DOHH2 (cell line): Measurements from ENCODE around the gene DPYSL5.

Source experiments
- CTCF ChIP-seq: fragments of 200-600 bp; sonication (generic); IDR thresholded peaks from one replicate; pipeline ENCODE4 v1.5.1; 2014; ENCODE audit warnings: antibody characterized with exemption, mild to moderate bottlenecking, low read depth, low read length; ENCODE audit not compliant: poor library complexity, severe bottlenecking
- EZH2phosphoT487 ChIP-seq: fragments of 200-600 bp; sonication (generic); IDR thresholded peaks from 2 replicates; pipeline ENCODE4 v1.6.1; 2017; ENCODE audit warnings: borderline replicate concordance, mild to moderate bottlenecking, antibody characterized with exemption, low read length, moderate library complexity, mixed read lengths

DNA sequence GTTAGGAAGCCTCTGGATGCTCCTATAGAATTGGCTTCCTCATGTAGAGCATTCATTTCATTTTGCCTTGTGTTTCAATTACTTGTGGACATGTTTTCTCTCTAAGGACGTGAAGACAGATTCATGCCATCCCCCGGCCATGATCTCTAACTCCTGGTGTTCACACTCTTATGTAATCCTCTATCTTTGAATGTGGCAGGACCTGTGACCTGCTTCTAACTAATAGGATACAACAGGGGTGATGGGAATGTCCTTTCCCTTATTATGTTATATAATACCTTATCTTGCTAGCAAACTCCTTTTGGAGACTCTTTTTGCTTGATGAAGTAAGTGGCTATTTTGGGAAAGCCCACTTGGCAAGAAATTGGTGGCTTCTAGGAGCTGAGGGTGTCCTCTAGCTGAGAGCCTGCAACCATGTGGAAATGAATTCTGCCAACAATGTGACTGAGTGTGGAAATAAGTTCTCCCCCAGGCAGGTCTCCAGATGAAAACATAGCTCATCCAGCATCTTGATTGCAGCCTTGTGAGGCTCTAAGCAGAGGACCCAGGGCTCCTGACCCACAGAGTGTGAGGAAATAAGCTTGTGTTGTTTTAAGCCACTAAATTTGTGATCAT is 13.8 kb downstream of the DPYSL5 start:
- TF ChIP-seq CTCF (no peak), EZH2phosphoT487 (no peak)
